ENCODE data around the gene TMEM236. TPM values are rescaled to one million over a fixed set of nuclear protein-coding genes. Genes with fewer than 3 reads are reported as not detected.

The TMEM236 gene
- polyA plus RNA-seq, 2 of the 4 experiments (the other 2 are of a cell fraction) = 0.06 to 0.09 TPM

GRCh38 chr10:17758200-17758599 is 6.2 kb downstream of the TMEM236 start:
- ChIA-PET POLR2A (no interaction called here), CTCF (interaction anchor here (1.1 to 3.0 kb wide), 4 partner anchors 13 to 458 kb away, joined by 3 to 11 read pairs (median 6); no protein-coding TSS in a partner anchor)
- Histone ChIP-seq H3K4me1 (peaks cover 5% of the 10 kb centered on the region; the same call in 1 of the 3 replicates), H3K4me2 (no peak overlapping the region), H3K9me3 (no peaks in the 10 kb centered on the region), H3K4me3 (no peak overlapping the region), H3K27ac (no peak overlapping the region)
- TF ChIP-seq NFE2L2 (conservative IDR thresholded peaks at IDR 0.05; ENCODE audit: low read length) (no peak), RCOR1 (IDR thresholded peaks at IDR 0.05; ENCODE audit: low read depth, low read length) (no peak), HOXB13 (CRISPR knock-in tag; IDR thresholded peaks at IDR 0.05; ENCODE audit: low read depth) (no peak), E2F6 (IDR thresholded peaks at IDR 0.05; ENCODE audit: borderline replicate concordance, low read depth) (no peak), ZC3H11A (IDR thresholded peaks at IDR 0.05) (no peak), EP300 (IDR thresholded peaks at IDR 0.05) (no peak), TP53 (CRISPR knock-in tag; IDR thresholded peaks at IDR 0.05) (no peak), RAD21 (conservative IDR thresholded peaks at IDR 0.05 in 1 of 2, IDR thresholded peaks at IDR 0.05 in 1 of 2) (no peak), HDAC2 (IDR thresholded peaks at IDR 0.05) (no peak), HOXA7 (CRISPR knock-in tag; IDR thresholded peaks at IDR 0.05) (no peak), JUNB (IDR thresholded peaks at IDR 0.05) (no peak), POLR2AphosphoS2 (conservative IDR thresholded peaks at IDR 0.05; ENCODE audit: low read length) (no peak), HOXB5 (CRISPR knock-in tag; IDR thresholded peaks at IDR 0.05) (no peak)
- no peak for FAIRE-seq
- ATAC-seq = no peak
- DNase-seq (ENCODE audit: low read depth in 1 of 2, low spot score in 1 of 2) = no peak
- 75% methylated on average over 2 of the region's 2 CpGs for WGBS (ENCODE audit: missing lambda C conversion rate)

GRCh38 chr10:17758896-17759295 is 6.9 kb downstream of the TMEM236 start:
- ATAC-seq (no peak), FAIRE-seq (no peak), DNase-seq (ENCODE audit: low read depth in 1 of 2, low spot score in 1 of 2) (no peak)
- Histone ChIP-seq H3K4me2 (no peak overlapping the region), H3K4me3 (no peak overlapping the region), H3K4me1 (peaks cover 5% of the 10 kb centered on the region; the same call in 1 of the 3 replicates), H3K27ac (no peak overlapping the region), H3K9me3 (no peaks in the 10 kb centered on the region)
- ChIA-PET CTCF (interaction anchor here (0.7 to 3.0 kb wide), 5 partner anchors 10 to 141 kb away, joined by 3 to 11 read pairs (median 3); partner anchors contain the start of gene HACD1), POLR2A (no interaction called here)
- TF ChIP-seq CEBPB (IDR thresholded peaks at IDR 0.05) (no peak), PHF8 (IDR thresholded peaks at IDR 0.05; ENCODE audit: borderline replicate concordance, low read depth) (no peak), FOXS1 (CRISPR knock-in tag; IDR thresholded peaks at IDR 0.05) (no peak), RNF2 (IDR thresholded peaks at IDR 0.05; ENCODE audit: borderline replicate concordance, low read depth) (no peak), KDM1A (IDR thresholded peaks at IDR 0.05; ENCODE audit: low read depth) (no peak)

- Histone ChIP-seq H3K27ac (no peak overlapping the region), H3K9me3 (no peaks in the 10 kb centered on the region), H3K4me1 (peaks cover 11% of the 10 kb centered on the region; the same call in 2 of the 3 replicates), H3K4me2 (no peak overlapping the region), H3K4me3 (no peak overlapping the region)
- no peak for FAIRE-seq
- TF ChIP-seq POLR2AphosphoS2 (conservative IDR thresholded peaks at IDR 0.05; ENCODE audit: low read length) = no peak
- TF ChIP-seq RARB (CRISPR knock-in tag; IDR thresholded peaks at IDR 0.05) = no peak
- TF ChIP-seq POLR2A (IDR thresholded peaks at IDR 0.05; ENCODE audit: low read length) = no peak
- TF ChIP-seq CBX2 (IDR thresholded peaks at IDR 0.05; ENCODE audit: borderline replicate concordance, low read depth) = no peak
- TF ChIP-seq CBX8 (IDR thresholded peaks at IDR 0.05) = no peak
- no peak for TF ChIP-seq FOXS1 (CRISPR knock-in tag; IDR thresholded peaks at IDR 0.05)
- TF ChIP-seq BHLHE40 (IDR thresholded peaks at IDR 0.05; ENCODE audit: low read depth, low read length) = no peak
- TF ChIP-seq GATA3 (IDR thresholded peaks at IDR 0.05; ENCODE audit: borderline replicate concordance) = no peak
- TF ChIP-seq HOXB13 (CRISPR knock-in tag; IDR thresholded peaks at IDR 0.05; ENCODE audit: low read depth) = no peak
- no peak for TF ChIP-seq KDM5A (IDR thresholded peaks at IDR 0.05)
- no peak for TF ChIP-seq MAZ (IDR thresholded peaks at IDR 0.05; ENCODE audit: borderline replicate concordance, low read depth, low read length)
- TF ChIP-seq CEBPB (IDR thresholded peaks at IDR 0.05) = no peak
- TF ChIP-seq MAFK (IDR thresholded peaks at IDR 0.05; ENCODE audit: partially characterized antibody) = no peak
- no peak for TF ChIP-seq ZSCAN20 (CRISPR knock-in tag; IDR thresholded peaks at IDR 0.05)
- TF ChIP-seq ELK1 (IDR thresholded peaks at IDR 0.05; ENCODE audit: low read depth, low read length) = no peak
- TF ChIP-seq ZFP36 (IDR thresholded peaks at IDR 0.05; ENCODE audit: borderline replicate concordance, partially characterized antibody) = no peak
- no peak for TF ChIP-seq CHD2 (IDR thresholded peaks at IDR 0.05; ENCODE audit: low read length, partially characterized antibody)
- no peak for TF ChIP-seq MAX (IDR thresholded peaks at IDR 0.05)
- DNase-seq (ENCODE audit: low read depth in 1 of 2, low spot score in 1 of 2) = no peak
- POLR2A ChIA-PET = no interaction called here
- CTCF ChIA-PET = interaction anchor here (1.0 kb wide), 1 partner anchor 20 kb away, joined by 3 read pairs; no protein-coding TSS in a partner anchor
- no peak for ATAC-seq
- 57% methylated on average over 4 of the region's 4 CpGs for WGBS (ENCODE audit: missing lambda C conversion rate)
These were observed 12.1 kb downstream of the TMEM236 start for GRCh38 chr10:17764142-17764541.

Data from A549 (cell line).